HepG2 (cell line): ENCODE data around the gene COG4.

Experiments used
- CTCF ChIP-seq: sonication (generic); formaldehyde crosslinking; IDR thresholded peaks from 2 replicates; pipeline ENCODE4 v1.5.0; 2020; ENCODE audit warnings: mild to moderate bottlenecking, missing genetic modification reagents, moderate library complexity
- DZIP1 ChIP-seq: sonication (generic); formaldehyde crosslinking; IDR thresholded peaks from 2 replicates; pipeline ENCODE4 v1.5.0; 2020; ENCODE audit warnings: mild to moderate bottlenecking, missing genetic modification reagents
- EED ChIP-seq: sonication (generic); formaldehyde crosslinking; IDR thresholded peaks from 2 replicates; pipeline ENCODE4 v1.5.0; 2020; ENCODE audit warnings: mild to moderate bottlenecking, missing genetic modification reagents
- FOXK1 ChIP-seq: sonication (generic); formaldehyde crosslinking; IDR thresholded peaks from 2 replicates; pipeline ENCODE4 v1.4.0; 2020; ENCODE audit warnings: low read depth, missing genetic modification reagents, borderline replicate concordance
- POLR2A ChIP-seq, 2 experiments: IDR thresholded peaks; 2 replicates each; pipeline ENCODE4 v1.6.1; 2011; ENCODE audit warnings: low read depth in 2 of 2, low read length in 2 of 2, mild to moderate bottlenecking in 1 of 2, moderate library complexity in 1 of 2; ENCODE audit not compliant: insufficient read depth in 1 of 2
- SP1 ChIP-seq, 2 experiments: fragments of 450-650 bp in 1 of 2; sonication (generic) in 1 of 2; formaldehyde crosslinking in 1 of 2; IDR thresholded peaks; 2 replicates each; pipeline versions ENCODE4 v1.4.0 to v1.6.1; 2016 to 2020; ENCODE audit warnings: missing genetic modification reagents in 1 of 2

DNA sequence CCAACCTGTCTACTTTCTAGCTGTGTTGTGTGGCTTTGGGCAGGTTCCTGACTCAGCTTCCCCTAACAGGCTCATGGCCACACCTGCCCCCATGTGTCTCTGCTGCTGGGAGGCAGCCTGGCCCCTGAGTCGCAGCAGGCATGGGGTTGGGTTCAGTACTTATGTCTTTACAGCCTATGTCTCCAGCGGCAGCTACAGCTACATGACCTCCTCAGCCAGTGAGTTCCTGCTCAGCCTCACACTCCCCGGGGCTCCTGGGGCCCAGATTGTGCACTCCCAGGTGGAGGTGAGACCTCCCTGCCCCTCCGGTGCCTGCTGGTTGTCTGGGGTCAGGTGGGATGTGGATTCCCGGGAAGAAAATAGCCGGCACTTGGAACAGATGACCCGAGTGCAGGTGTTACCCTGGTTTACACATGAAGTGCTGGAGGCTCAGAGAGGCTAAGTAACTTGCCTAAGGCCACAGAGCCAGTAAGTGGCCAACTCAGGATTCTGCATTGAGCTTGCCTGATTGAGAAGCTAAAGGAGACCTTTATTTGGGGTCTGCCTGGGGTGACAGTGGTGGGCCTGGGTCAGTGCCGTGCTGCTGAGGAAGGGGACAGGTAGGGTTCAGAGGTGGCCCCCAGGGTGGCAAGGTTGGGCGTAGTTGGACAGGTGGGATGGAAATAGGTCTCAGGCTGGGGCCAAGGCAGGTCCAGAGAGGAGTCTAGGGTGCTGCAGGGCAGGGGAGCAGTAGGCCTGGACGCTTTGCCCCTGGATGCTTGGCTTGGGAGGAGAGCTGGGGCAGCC, 53.0 kb downstream of the COG4 start:
- TF ChIP-seq CTCF (CRISPR knock-in tag): no peak
- no peak for TF ChIP-seq SP1 (IDR thresholded peaks at IDR 0.05)
- no peak; the same call in 1 of the 2 replicates for TF ChIP-seq SP1 (CRISPR knock-in tag; IDR thresholded peaks at IDR 0.05)
- TF ChIP-seq DZIP1 (CRISPR knock-in tag): no peak
- no peak; the same call in 1 of the 2 replicates for TF ChIP-seq EED (CRISPR knock-in tag)
- no peak for TF ChIP-seq FOXK1 (CRISPR knock-in tag)
- no peak for TF ChIP-seq POLR2A (IDR thresholded peaks at IDR 0.05; ENCODE audit: insufficient read depth in 1 of 2, low read depth in 2 of 2, low read length in 2 of 2)
